ENCODE measurements around the gene LTB4R.
A peak's percentile ranks its signal among the peaks of the same experiment; 100 is the strongest.

Gene LTB4R

GRCh38 chr14:24323341-24323740, 12.0 kb downstream of the LTB4R start:
- no peak for DNase-seq (ENCODE audit: low spot score)

GRCh38 chr14:24324024-24324423, 12.7 kb downstream of the LTB4R start:
- no peak for DNase-seq (ENCODE audit: low spot score)

- no peak for DNase-seq (ENCODE audit: low spot score)
These were observed 13.8 kb downstream of the LTB4R start for GRCh38 chr14:24325041-24325530.

- no peak for DNase-seq (ENCODE audit: low spot score)
These were observed 14.7 kb downstream of the LTB4R start for GRCh38 chr14:24325963-24326362.

- no peak for DNase-seq (ENCODE audit: low spot score)
These were observed 16.0 kb downstream of the LTB4R start for GRCh38 chr14:24327303-24327702.

- DNase-seq (ENCODE audit: low spot score) = peak; percentile 45
These were observed 16.6 kb downstream of the LTB4R start for GRCh38 chr14:24327914-24328313.

GRCh38 chr14:24329073-24329663, 17.9 kb downstream of the LTB4R start:
- no peak for DNase-seq (ENCODE audit: low spot score)

GRCh38 chr14:24329736-24330135, 18.4 kb downstream of the LTB4R start:
- no peak for DNase-seq (ENCODE audit: low spot score)

GRCh38 chr14:24330973-24331674, 19.8 kb downstream of the LTB4R start:
- no peak for DNase-seq (ENCODE audit: low spot score)

GRCh38 chr14:24331731-24332267, 20.5 kb downstream of the LTB4R start:
- no peak for DNase-seq (ENCODE audit: low spot score)

GRCh38 chr14:24332268-24332993, 21.1 kb downstream of the LTB4R start:
- DNase-seq (ENCODE audit: low spot score) = peak; percentile 56

- no peak for DNase-seq (ENCODE audit: low spot score)
These were observed 23.4 kb downstream of the LTB4R start, which contains the start of gene ADCY4 for GRCh38 chr14:24334431-24335291. TSS of gene ADCY4 (minus strand) at chr14:24335071. CDS start at chr14:24334652, 419 bp downstream.

GRCh38 chr14:24335461-24336171, 24.3 kb downstream of the LTB4R start:
- no peak for DNase-seq (ENCODE audit: low spot score)

GRCh38 chr14:24337144-24337823, 26.0 kb downstream of the LTB4R start:
- no peak for DNase-seq (ENCODE audit: low spot score)

- no peak for DNase-seq (ENCODE audit: low spot score)
These were observed 26.5 kb downstream of the LTB4R start for GRCh38 chr14:24337824-24338175.

- no peak for DNase-seq (ENCODE audit: low spot score)
These were observed 27.5 kb downstream of the LTB4R start for GRCh38 chr14:24338843-24339242.

GRCh38 chr14:24339284-24340151, 28.2 kb downstream of the LTB4R start, which contains the start of gene RIPK3:
TSS of gene RIPK3 (minus strand) at chr14:24339991. CDS start at chr14:24339826, 165 bp downstream.
- no peak for DNase-seq (ENCODE audit: low spot score)

- no peak for DNase-seq (ENCODE audit: low spot score)
These were observed 29.3 kb downstream of the LTB4R start for GRCh38 chr14:24340606-24341005.

GRCh38 chr14:24342889-24343288, 31.6 kb downstream of the LTB4R start:
- DNase-seq (ENCODE audit: low spot score) = no peak
